HG03097 (cell line): Measurements from ENCODE around the gene GZMH.
"Not testable (repeated sequence)": the region's sequence is repeated elsewhere in the genome, so short reads cannot be mapped to it uniquely, and the experiment has no call there.

Source experiments
- ATAC-seq: cut with Tn5 transposase; IDR thresholded peaks from one replicate; pipeline ENCODE4 v1.9.1; 2021; ENCODE audit not compliant: unreplicated experiment, low FRiP score

The GZMH gene

GRCh38 chr14:24609655-24610344, at the start of gene GZMH:
GZMH (minus strand) TSS chr14:24609685; CDS start chr14:24609613, 72 bp downstream.
- ATAC-seq = no peak

GRCh38 chr14:24648361-24648760, 38.9 kb upstream of the GZMH start:
- ATAC-seq = not testable (repeated sequence)

GRCh38 chr14:24639905-24640304, 30.4 kb upstream of the GZMH start:
- no peak for ATAC-seq

GRCh38 chr14:24639270-24639669, 29.8 kb upstream of the GZMH start:
- ATAC-seq = no peak

DNA sequence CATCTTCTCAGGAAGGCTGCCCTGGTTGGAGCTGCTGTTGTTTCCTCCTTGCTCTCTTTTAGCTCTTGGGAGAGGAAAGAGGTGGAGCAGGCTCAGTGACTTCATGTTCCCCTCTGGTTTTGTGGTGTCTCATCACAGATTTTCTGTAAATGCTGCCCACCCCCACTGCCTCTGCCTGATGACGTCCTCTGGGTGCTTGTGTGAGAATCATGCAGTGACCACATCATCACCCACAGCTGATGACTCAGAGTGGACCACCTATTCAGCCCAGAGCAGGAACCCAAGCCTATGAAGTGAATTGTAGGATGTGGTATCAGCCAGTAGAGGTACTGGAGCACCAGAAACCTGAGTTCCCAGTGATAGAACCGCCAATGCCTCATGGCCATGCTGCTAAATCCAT, 24.7 kb upstream of the GZMH start, which contains the start of gene GZMB:
Gene GZMB (minus strand): TSS at position 33 of the 400 bp plus-strand sequence. CDS start 30 bp downstream, at position 3.
- ATAC-seq = no peak

DNA sequence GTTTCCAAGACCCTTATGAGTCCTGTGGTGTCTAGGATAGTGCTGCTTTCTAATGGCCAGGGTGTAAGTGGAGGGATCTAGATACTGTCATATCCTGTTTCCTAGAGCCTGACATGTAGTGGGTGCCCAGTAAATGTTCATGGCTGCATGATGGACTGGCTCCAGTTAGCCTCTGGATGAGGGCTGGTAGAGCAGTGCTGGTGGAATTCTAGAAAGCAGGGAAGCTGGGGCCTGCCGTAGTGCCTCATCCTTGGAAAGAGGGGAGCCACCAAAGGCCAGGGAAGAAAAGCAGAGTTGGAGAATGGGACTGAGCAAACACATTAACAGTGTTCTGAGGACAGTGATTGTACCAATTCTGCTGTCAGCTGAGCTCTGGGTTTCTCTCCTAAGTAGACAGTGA, 23.9 kb upstream of the GZMH start:
- ATAC-seq = no peak

GRCh38 chr14:24632761-24633160, 23.3 kb upstream of the GZMH start:
- ATAC-seq = no peak

GRCh38 chr14:24632336-24632735, 22.9 kb upstream of the GZMH start:
- ATAC-seq = no peak

DNA sequence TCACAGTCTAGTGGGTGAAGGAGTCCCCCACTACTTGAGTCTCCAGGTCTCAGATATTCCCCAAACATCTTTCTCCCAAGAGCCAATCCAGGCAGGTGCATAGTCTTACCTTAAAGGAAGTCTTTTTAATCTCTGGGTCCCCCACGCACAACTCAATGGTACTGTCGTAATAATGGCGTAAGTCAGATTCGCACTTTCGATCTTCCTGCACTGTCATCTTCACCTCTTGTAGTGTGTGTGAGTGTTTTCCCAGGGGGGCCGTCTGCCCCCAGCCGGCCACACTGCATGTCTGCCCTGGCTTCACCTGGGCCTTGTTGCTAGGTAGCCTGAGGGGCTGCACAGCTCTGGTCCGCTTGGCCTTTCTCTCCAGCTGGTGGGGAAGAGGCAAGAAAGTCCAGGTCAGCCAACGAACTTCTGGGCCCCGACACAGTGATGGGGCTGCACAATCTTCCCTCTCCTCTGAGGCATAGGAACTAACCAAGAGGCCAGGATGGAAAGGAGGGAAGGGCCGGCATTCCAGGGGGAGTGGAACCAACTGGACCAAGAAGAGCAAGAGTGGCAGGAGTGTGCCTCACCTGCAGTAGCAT, 22.4 kb upstream of the GZMH start:
- no peak for ATAC-seq

GRCh38 chr14:24630872-24631477, 21.5 kb upstream of the GZMH start:
- no peak for ATAC-seq

DNA sequence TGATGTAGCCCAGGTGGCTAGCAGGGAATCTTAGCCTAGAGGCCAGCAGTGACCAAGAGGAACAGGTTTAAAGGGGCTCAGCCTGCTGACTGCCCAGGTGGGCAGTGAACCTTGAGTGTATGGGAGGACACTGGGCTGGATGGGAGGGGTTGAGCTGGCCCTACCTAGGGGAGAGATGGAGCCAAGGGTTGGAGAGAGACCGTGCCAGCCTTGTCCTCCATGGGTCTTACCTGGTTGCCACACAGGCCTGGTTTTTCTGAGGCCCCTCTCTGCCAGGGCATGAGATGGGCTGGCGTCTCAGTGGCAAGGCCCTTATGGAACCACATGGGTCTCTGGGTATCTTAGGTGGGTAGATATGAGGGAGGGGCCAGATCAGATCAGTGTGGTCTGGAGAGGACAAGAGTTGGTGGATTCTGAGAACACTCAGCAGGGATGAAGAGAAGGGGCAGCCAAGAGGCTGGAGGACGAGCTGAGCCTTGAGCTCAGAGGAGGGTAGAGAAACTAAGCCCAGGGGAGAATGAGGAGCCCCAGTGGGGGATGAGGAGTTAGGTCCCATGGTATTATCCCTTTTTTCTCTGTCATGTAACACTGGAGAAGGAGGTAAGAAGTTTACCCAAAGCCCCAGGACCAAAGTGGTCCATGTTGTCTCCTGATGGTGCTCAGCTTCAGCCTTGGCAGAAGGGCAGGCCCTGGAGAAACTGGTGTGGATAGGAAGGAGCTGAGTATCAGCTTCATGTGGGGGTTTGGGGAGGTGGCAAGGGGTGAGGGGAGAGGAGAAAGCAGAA, 20.8 kb upstream of the GZMH start:
- no peak for ATAC-seq

- no peak for ATAC-seq
Observed at GRCh38 chr14:24629521-24629920, 20.0 kb upstream of the GZMH start.

DNA sequence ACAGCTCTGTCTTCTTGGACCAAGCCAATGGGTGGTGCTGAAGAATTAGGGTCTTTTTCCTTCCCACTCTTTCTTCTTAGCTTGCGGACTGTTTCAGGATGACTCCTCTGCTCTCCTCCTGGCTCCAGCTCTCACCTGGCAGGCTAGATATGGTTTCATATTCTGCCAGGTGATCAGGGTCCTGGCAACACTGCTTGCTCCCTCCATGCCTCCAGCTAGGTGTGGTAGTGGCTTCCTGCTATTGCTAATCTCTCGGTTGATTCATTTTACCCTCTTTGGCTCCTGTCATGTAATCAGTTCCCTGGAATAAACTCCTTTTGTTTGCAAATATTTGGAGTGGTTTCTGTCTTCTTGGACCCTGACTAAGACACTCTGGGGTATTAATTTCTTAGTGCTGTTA, 4.3 kb upstream of the GZMH start:
- ATAC-seq = no peak

- no peak for ATAC-seq
Observed at GRCh38 chr14:24613241-24613640, 3.8 kb upstream of the GZMH start.

- ATAC-seq = no peak
Observed at GRCh38 chr14:24612196-24612595, 2.7 kb upstream of the GZMH start.

GRCh38 chr14:24607635-24608514, 1.6 kb downstream of the GZMH start:
- no peak for ATAC-seq

DNA sequence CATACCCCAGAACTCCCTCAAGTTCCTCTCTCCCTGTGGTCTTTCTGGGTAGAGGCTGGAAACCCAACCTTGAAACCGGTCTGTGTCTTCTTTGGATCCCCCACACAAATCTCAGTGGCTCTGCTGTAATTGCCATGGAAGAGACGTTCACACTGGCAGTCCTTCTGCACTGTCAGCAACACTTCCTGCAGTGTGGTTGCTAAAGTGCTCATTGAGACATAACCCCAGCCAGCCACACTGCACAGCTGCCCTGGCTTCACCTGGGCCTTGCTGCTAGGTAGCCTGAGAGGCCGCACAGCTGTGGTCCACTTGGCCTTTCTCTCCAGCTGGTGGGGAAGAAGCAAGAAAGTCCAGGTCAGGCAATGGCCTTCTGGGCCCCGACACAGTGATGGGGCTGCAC, 2.4 kb downstream of the GZMH start:
- no peak for ATAC-seq

- no peak for ATAC-seq
Observed at GRCh38 chr14:24606297-24606696, 3.2 kb downstream of the GZMH start.

DNA sequence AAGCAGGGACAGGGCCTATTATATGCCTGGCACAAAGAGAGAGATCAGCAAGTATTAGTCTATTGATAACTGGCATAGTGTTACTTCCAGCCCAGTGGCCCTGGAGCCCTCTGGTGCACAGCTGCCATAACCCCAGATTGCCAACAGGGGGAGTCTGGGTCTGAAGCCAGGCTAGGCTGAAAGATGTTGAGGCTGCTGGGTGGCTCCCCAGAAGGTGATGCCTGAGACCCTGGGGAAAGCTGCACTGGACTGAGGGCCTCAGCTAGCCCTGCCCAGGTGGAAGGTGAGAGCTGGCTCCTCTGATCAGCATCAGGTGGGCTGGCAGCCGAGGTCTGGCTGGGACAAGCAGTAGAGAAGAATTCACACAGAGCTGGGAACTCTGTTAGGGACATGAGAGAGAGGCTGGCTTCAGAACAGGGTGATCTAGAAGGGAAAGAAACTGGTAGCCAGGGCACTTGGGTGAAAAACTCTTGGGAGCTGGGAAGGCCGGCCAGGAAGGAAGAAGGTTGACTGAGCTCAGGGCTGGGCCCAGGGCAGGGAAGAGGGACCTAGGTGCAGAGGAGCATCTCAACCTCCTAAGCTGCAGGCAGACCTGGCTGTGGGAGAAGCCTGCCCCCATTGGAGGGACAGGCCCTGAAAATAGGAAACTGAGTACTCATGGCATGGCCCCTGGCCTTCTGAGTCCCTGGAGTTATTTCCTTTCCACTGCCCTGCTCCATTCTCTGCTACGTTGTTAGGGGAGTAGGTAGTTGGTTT, 3.9 kb downstream of the GZMH start:
- ATAC-seq = peak; percentile 72

DNA sequence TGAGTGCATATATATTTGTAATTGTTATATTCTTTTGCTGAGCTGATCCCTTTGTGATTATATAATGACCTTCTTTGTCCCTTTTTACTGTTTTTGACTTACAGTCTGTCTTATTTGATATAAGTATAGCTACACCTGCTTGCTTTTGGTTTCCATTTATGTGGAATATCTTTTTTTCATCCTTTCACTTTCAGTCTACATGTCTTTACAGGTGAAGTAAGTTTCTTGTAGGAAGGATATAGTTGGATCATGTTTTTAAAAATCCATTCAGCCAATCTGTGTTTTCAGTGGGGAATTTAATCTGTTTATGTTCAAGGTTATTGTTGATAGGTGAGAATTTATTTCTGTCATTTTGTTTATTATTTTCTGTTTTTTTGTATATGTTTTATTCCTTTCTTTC, 12.1 kb downstream of the GZMH start:
- no peak for ATAC-seq
